Left ventricle myocardium superior (tissue), 1 donor: Measurements from ENCODE around the gene GFPT2. TPM values are rescaled to one million over a fixed set of nuclear protein-coding genes. Genes with fewer than 3 reads are reported as not detected.

Source experiments
- ATAC-seq: fragments of 200-7000 bp; cut with Tn5 transposase; one replicate; pipeline ENCODE4 v1.9.1; 2020; ENCODE audit warnings: mild to moderate bottlenecking, moderate library complexity
- DNase-seq: peaks from one replicate; pipeline ENCODE4 v3.0.0-alpha.2; 2020
- intact Hi-C: fragments of 100-400 bp; cut with micrococcal nuclease; formaldehyde crosslinking; loops from one replicate; pipeline ENCODE4 v1.11.0; 2022
- long read RNA-seq: library from polyadenylated mRNA; unstranded; transcript quantifications from one replicate; pipeline ENCODE4 v2.0.0, GENCODE V29; 2021
- total RNA-seq: library from RNA; stranded (reverse); fragmentation: NEBNext Ultra II Directional; extraction: Animal tissue kit (Norgen Biotek cat#: 25700); gene quantifications from one replicate; pipeline ENCODE4 v1.2.1, GENCODE V29; 2021
- donor health status: DM: no; HTN: yes; CAD: no; lungs with severe emphysema.

GFPT2 gene
- total RNA-seq: 15.3 TPM
- long read RNA-seq, transcript GFPT2-201 (19 exons, 3,093 nt): major isoform, 24 of 36 reads
- long read RNA-seq, partial matches to known transcripts: 6 of 36 reads
- long read RNA-seq, other reads (novel, unspliced or antisense): 6 of 36 reads

- peak; percentile 95 for ATAC-seq
- intact Hi-C loops: no loop called here
- peak; percentile 91 for DNase-seq
These were observed at the start of gene GFPT2 for GRCh38 chr5:180353048-180353979. GFPT2 (minus strand) TSS chr5:180353336; CDS start chr5:180353217, 119 bp downstream.

GRCh38 chr5:180402716-180403115 is 49.6 kb upstream of the GFPT2 start:
- no peak for DNase-seq
- no peak for ATAC-seq
- intact Hi-C loops: no loop called here

DNA sequence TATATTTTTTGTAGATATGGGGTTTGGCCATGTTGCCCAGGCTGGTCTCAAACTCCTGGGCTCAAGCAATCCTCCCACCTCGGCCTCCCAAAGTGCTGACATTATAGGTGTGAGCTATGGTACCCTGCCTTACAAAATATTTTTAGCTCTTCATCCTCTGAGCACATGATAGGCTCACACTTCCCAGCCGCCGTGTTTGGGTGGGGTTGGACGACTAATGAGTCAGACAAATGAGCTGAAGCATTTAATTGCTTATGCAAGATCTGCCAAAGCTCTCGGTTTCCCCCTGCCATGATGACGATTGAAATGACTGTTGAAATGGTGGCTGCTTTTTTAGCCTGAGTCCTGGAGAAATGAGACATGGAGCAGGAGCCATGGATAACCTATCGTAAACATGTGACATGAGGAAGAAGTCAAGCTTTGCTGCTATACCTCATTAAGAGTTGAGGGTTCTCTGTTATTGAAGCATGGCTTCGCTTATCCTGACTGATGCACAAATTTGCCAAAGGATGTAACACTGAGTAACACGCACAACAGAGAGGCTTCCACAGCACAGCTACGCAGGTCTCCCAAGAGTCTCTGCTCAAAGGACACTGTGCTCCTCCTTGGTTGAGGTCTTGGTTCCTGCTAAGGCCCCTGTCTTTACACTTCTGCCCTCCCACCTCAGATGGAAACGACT is 48.2 kb upstream of the GFPT2 start:
- no peak for ATAC-seq
- intact Hi-C loops: no loop called here
- no peak for DNase-seq

DNA sequence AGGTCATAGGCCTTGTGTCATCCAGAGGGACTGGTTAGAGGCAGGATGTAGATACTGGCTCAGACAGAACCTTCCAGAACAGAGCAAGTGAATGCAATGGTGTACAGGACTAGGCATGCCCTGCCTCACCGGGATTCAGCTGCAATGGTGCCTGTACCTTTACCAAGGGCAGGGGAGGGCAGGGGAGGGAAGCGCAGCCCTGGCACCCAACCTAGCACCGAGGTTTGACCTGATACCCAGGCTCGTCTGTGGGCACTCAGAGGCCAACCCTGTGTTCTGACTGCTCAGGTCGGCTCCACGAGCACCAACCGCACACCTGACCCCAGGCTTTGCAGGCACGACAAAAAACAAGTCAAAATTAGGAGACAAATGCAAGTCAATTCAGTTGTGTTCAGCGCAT is 47.3 kb upstream of the GFPT2 start:
- intact Hi-C loops: no loop called here

GRCh38 chr5:180399401-180400215 is 46.5 kb upstream of the GFPT2 start:
- ATAC-seq (no peak), DNase-seq (no peak)
- intact Hi-C loops: no loop called here

More for the DNA sequence above, 47.3 kb upstream of the GFPT2 start:
- DNase-seq (no peak), ATAC-seq (no peak)

DNA sequence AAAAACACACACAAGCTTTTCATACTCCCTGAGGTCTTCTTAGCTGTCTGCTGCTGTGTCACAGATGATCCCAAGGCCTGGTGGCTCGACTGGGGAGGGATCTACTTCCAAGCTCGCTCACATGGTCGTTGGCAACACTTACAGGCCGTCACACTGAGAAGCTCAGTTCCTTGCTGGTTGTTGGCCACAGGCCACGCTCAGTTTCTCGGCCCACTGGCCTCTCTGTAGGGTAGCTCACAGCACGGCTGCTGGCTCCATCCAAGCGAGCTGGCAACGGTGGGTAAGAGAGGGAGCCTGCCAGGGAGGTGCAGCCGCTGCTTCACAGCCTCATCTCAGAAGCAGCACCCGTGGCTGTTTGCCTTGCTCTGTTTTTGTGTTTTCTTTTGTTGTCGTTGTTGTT is 43.8 kb upstream of the GFPT2 start:
- DNase-seq (no peak), ATAC-seq (no peak)
- intact Hi-C loops: no loop called here

DNA sequence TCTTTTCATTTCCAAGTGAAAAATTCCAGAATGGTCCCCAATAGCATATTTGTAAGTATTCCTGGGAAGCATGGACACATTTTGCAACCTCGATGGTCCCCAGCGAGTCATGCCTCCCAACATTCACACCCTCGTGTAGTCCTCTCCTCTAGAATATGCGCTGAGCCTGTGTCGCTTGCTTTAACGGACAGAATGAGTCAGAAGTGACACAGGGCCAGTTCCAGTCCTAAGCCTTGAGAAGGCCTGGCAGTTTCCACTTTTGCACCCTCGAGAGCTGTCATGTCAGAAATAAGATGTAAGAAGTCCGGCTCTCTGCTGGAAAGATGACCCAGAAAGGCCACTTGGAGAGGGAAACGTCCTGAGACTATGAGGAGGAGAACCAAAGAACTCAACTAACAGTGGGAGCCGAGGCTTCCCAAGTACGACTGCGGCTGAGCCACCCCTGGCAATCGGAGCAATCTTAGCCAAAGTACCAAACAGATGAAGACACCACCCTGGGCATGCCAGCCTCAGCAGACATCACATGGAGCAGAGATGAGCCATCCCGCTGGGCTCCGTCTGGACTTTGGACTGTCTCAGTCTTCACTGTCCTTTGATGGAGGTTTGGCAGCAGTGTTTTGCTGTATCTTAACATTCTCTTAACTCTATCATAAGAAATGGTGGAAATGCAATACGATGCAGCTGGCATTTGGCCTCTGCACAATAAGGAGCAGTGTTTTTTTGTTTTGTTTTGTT is 42.6 kb upstream of the GFPT2 start:
- ATAC-seq: peak; percentile 47

DNA sequence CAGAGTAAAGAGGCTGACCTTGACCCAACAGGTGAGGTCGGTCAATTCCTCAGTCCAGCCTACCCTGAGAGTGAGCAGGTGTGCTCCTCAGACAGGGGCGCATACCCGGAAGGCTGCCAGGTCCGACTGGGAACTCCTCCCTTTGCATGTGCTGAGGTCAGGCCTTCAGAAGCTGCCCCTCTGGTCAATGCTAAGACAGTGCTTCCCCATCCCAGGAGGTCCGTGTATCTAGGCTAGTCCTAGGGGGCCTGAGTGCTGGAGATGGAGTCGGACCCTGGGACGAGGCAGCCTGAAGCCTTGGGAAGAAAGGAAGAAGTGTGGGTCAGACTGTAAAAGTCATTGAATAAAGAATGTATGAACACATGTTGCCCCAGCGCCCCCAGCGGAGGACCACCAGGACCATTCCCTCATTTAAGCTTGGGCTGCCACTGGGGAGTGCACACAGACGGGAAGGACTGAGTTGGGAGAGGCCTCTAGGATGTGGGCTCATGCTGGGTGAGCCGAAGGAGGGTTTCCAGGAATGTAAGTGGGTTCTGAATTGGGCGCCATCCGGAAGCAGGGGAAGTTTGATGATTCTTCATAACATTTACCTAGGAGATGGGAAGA is 41.0 kb upstream of the GFPT2 start:
- DNase-seq (no peak), ATAC-seq (no peak)
- intact Hi-C loops: no loop called here

More for the DNA sequence above, 42.6 kb upstream of the GFPT2 start:
- intact Hi-C loops: no loop called here
- DNase-seq: no peak

- no peak for ATAC-seq
These were observed 38.1 kb upstream of the GFPT2 start for GRCh38 chr5:180391276-180391675.

DNA sequence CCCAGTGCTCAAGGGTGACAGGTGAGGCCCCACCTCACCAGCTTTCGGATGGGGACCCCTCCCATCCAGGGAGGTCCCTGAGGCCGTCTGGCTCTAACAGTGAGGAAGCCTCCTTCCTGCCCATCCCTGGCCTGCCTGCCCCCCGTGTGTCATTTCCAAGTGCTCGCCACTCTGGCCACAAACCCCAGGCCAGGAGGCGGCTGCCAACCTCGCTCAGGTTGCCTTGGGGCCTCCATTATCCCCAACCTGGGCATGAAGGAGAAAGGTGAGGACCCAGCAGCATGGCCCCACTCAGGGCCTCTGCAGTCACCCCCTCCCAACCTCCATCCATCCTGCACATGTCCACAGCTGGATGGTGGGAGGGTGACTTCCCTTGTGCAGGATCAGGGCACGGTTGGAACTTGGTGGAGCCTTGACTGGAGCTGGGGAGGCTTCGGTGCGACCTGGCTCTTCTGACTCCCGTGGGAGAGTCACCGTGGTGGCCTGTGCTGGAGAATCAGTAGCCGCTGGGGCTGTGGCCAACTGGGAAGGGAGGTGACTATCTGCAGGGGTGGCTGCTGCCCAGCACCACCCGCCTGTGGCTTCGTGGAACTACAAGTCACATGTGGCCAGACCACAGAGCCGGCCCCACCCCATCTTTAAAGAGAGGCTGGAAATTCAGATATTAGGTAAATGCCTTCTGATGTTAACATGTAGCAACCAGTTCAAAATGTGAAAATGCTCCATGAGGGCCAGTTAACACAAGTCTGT is 37.5 kb upstream of the GFPT2 start:
- DNase-seq (no peak), ATAC-seq (no peak)
- intact Hi-C loops: no loop called here

More at GRCh38 chr5:180391276-180391675, 38.1 kb upstream of the GFPT2 start:
- intact Hi-C loops: no loop called here
- DNase-seq: no peak

DNA sequence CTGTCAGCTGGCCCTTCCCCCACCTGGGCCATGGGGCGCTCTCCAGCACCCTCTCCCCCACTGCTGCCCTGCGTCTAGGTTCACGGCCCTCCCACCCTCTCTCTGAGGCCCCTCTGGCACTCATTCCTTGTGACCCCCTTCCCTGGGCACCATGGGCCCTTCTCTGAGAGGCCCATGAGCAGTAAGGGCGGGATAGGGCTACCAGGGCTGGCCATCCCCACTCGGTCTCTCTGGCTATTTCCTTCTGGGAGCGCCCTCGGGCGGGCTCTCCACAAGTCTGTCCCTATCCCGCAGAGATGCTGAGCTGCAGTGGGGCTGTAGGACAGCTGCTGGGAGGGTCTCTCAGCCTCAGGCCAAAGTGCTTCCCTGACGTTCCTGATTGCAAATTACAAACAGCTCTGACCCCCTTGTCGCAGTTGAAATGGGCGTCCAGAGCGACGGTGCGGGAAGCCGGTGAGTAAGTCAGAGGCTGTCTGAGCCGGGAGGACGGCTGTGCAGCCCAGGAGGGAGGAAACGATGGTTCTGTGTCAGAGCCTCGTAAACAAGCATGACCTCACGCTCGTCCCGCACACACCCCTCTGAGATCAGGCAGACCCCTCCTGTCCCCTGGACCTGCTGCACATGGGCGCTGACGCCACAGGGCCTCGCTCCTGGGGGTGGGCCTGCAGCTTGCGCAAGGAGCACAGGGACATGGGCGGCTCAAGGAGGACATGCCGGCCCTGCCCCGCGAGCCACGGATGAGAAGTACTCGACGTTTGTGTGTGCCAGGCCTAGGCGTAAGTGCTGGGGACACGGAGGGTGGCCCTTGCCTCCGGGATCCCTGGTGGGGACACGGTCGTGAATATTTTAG is 36.3 kb upstream of the GFPT2 start:
- intact Hi-C loops: no loop called here
- DNase-seq (peak; percentile 70), ATAC-seq (peak; percentile 91)

DNA sequence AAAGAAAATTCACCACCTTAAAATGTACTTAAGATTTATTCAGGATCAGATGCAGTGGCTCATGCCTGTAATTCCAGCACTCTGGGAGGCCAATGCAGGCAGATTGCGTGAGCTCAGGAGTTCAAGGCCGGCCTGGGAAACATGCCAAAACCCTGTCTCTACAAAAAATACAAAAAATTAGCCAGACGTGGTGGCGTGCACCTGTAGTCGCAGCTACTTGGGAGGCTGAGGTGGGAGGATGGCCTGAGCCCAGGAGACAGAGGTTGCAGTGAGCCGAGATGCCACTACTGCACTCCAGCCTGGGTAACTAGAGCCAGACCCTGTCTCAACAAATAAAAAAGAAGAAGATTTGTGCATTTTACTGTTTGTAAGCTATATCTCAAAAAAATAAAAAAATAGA is 34.7 kb upstream of the GFPT2 start:
- DNase-seq (no peak), ATAC-seq (no peak)
- intact Hi-C loops: no loop called here

- DNase-seq (no peak), ATAC-seq (no peak)
- intact Hi-C loops: no loop called here
These were observed 29.8 kb upstream of the GFPT2 start for GRCh38 chr5:180382926-180383325.

- no peak for DNase-seq
- ATAC-seq: no peak
- intact Hi-C loops: no loop called here
These were observed 28.8 kb upstream of the GFPT2 start for GRCh38 chr5:180381851-180382480.

DNA sequence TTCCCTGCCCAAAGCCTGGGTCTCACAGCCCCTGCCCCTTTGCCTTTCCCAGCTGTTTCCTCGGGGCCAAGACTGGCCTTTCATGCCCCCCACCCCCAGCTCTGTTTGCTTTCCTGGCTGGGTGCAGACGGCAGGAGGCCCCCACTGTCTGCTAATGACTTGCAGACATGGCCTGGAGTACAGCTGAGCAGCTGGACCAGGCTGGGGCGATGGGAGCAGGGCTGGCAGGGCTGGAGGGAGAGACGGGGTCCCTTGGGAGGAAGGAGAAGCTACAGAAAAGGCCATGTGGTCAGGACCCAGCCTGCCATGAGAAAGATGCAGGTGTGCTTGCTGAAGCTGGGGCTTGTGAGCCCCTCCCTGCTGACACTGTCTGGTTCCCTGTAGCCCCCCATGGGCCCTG is 28.3 kb upstream of the GFPT2 start:
- intact Hi-C loops: no loop called here
- DNase-seq (no peak), ATAC-seq (peak; percentile 35)

GRCh38 chr5:180380856-180381255 is 27.7 kb upstream of the GFPT2 start:
- intact Hi-C loops: no loop called here
- no peak for DNase-seq
- ATAC-seq: peak; percentile 75
